ENCODE results near the gene GRHPR. TPM values are rescaled to one million over a fixed set of nuclear protein-coding genes. Genes with fewer than 3 reads are reported as not detected.

Gene GRHPR
- total RNA-seq = 100 to 1,000 TPM; 129 to 137 TPM

DNA sequence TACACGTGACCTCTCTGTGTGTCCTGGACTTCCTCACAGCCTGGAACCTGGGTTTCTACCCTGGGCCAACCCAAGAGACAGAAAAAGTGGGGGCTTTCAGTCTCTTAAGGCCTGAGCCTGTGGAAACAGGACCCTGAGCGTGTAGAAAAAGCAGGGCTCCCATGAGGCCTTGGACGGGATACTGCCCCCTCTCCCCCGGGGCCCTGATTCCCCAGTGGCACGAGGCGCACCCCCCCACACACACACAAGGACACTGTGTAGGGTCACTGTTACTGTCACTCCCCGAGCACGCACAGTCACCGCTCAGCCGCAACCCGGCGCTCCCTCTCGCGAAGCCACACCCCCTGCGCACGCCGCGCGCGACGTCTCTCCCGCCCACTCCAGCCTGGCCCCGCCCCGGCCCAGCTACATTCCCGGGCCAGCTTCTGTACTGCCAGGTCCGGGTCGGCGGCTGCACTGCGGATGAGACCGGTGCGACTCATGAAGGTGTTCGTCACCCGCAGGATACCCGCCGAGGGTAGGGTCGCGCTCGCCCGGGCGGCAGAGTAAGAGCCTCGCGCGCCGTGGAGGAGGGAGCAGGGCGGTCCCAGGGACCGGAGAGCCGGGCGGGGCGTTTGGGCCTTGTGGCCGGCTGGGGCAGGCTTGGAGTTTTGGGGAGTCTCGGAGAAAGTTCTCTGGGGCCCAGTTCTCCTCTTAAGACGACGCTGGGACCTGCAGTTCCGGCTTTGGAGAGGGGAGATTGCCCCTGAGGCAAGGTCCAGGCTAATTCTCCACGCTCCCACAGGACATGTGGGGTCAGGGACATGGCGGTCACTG, at the start of gene GRHPR:
Gene GRHPR (plus strand): TSS at position 408 of the 816 bp plus-strand sequence. CDS start 55 bp downstream, at position 463.
- Histone ChIP-seq H3K27me3 (no peaks in the 10 kb centered on the region), H3K36me3 (peaks cover 13% of the 10 kb centered on the region), H3K4me3 (peak within 1 kb of the TSS; percentile 67 to 76), H3K4me1 (peaks cover 0 to 34% of the 10 kb centered on the region in 2 donors), H3K9me3 (no peaks in the 10 kb centered on the region), H3K27ac (peak within 1 kb of the TSS; percentile 85 to 89)
- TF ChIP-seq, protein P1, sequence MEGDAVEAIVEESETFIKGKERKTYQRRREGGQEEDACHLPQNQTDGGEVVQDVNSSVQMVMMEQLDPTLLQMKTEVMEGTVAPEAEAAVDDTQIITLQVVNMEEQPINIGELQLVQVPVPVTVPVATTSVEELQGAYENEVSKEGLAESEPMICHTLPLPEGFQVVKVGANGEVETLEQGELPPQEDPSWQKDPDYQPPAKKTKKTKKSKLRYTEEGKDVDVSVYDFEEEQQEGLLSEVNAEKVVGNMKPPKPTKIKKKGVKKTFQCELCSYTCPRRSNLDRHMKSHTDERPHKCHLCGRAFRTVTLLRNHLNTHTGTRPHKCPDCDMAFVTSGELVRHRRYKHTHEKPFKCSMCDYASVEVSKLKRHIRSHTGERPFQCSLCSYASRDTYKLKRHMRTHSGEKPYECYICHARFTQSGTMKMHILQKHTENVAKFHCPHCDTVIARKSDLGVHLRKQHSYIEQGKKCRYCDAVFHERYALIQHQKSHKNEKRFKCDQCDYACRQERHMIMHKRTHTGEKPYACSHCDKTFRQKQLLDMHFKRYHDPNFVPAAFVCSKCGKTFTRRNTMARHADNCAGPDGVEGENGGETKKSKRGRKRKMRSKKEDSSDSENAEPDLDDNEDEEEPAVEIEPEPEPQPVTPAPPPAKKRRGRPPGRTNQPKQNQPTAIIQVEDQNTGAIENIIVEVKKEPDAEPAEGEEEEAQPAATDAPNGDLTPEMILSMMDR (IDR thresholded peaks at IDR 0.05) = no peak
- DNase-seq (ENCODE audit: low spot score) = peak; percentile 90

DNA sequence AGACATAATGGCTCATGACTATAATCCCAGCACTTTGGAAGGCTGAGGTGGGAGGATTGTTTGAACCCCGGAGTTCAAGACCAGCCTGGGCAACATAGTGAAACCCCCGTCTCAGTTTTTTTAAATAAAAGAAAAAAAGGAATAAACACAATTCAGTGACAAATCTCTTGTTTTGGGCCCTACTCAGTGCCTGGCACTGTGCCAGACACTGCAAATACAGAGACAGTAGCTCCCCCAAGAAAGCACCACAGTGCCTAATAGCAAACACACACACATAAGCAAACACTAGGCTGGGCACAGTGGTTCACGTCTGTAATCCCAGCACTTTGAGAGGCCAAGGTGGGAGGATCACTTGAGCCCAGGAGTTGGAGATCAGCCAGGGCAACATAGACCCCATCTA, 49.7 kb upstream of the GRHPR start:
- no peak for DNase-seq (ENCODE audit: low spot score)
- no peak overlapping the region for H3K27ac ChIP-seq
- TF ChIP-seq, protein P1 (IDR thresholded peaks at IDR 0.05) = no peak
- no peaks in the 10 kb centered on the region for H3K36me3 ChIP-seq
- no peaks in the 10 kb centered on the region for H3K9me3 ChIP-seq
- no peaks in the 10 kb centered on the region for H3K27me3 ChIP-seq
- H3K4me1 ChIP-seq = no peaks in the 10 kb centered on the region
- H3K4me3 ChIP-seq = no peak overlapping the region

DNA sequence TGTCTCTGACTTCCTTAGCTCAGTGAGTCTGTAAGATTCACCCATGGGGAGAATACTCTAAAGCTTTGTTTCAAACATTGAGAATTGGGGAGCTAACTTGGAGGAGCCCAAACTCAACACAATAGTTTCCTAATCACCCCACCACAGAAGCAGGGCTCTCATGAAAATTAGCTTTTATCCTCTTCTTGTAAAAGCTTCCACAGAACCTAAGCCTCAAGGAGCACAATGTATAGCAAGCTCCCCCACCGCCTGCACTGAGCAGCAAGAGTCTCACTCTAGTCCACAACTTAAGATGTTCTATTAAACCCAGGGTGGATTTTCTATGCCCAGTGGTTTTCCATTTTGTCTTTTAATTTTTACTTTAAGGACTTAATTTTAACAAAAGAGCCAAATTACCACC, 48.9 kb upstream of the GRHPR start:
- Histone ChIP-seq H3K36me3 (no peaks in the 10 kb centered on the region), H3K27me3 (no peaks in the 10 kb centered on the region), H3K9me3 (no peaks in the 10 kb centered on the region), H3K4me1 (no peaks in the 10 kb centered on the region), H3K27ac (no peak overlapping the region), H3K4me3 (no peak overlapping the region)
- no peak for DNase-seq (ENCODE audit: low spot score)
- TF ChIP-seq, protein P1 (IDR thresholded peaks at IDR 0.05) = no peak

DNA sequence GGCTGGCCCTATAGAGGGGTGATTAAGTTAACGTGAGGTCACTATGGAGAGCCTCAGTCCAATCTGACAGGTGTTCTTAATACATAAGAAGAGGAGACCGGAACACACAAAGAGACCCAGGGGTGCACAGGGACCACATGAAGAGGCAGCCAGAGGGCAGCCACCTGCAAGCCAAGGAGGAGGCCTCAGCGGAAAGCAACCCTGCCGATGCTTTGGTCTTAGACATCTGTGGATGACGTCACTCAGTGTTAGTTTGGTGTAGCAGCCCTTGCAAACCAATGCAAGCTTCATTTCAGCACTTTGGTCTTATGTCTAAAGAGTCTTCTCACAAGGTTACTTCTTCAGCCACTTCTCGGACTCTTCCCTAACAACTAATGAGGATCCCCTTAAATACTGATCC, 47.6 kb upstream of the GRHPR start:
- H3K9me3 ChIP-seq = no peaks in the 10 kb centered on the region
- TF ChIP-seq, protein P1 (IDR thresholded peaks at IDR 0.05) = no peak
- no peak overlapping the region for H3K4me3 ChIP-seq
- H3K4me1 ChIP-seq = no peaks in the 10 kb centered on the region
- no peak overlapping the region for H3K27ac ChIP-seq
- H3K27me3 ChIP-seq = no peaks in the 10 kb centered on the region
- no peaks in the 10 kb centered on the region for H3K36me3 ChIP-seq
- DNase-seq (ENCODE audit: low spot score) = no peak

DNA sequence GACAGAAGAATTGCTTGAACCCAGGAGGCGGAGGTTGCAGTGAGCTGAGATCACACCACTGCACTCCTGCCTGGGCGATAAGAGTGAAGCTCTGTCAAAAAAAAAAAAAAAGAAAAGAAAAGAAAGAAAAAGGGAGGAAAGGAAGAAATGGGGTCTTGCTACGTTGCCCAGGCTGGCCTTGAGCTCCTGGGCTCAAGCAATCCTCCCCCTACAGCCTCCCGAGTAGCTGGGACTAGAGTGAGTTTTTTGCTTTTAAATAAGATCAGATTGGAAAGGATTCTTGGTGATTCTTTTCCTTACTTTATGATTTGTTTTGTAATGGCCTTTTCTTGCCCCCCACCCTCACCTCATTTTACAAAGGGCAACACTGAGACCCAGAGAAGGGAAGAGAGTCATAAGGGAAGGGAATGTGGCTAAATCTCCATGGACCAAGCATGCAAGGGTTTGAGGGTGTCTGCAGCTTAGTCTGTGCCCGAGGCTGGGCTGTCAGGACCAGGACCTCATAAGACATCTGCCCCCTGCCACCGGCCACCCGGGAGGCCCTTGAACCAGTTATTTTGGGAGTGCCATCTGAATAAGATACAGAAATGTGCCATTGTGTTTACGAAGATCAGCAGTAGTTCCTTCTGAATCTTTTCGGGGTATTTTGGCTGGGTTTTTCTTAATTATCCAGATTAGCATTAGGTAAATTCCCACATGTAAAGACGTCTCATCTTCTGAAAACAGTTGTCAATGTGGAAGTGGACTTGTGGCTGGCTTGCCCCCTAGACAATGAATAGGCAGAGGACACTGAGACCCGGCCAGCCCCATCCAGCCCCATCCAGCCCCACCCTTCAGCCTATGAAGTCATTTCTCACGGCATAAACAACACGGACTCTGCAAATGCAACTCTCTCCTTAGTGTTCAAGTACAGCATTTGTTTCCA, 44.5 kb upstream of the GRHPR start:
- Histone ChIP-seq H3K36me3 (no peaks in the 10 kb centered on the region), H3K27ac (no peak overlapping the region), H3K4me1 (no peaks in the 10 kb centered on the region), H3K9me3 (no peaks in the 10 kb centered on the region), H3K27me3 (no peaks in the 10 kb centered on the region), H3K4me3 (no peak overlapping the region)
- no peak for DNase-seq (ENCODE audit: low spot score)
- TF ChIP-seq, protein P1 (IDR thresholded peaks at IDR 0.05) = no peak

Data from right atrium auricular region (tissue), 2 donors.